Activated effector memory CD4-positive, alpha-beta T cell treated with anti-CD3 and anti-CD28 coated beads, Interleukin-2, amount 50 U/mL, for 16 hours (primary cell): ENCODE measurements around the gene PFKM.
"Not testable (repeated sequence)": the region's sequence is repeated elsewhere in the genome, so short reads cannot be mapped to it uniquely, and the experiment has no call there.

Experiments used
- DNase-seq: peaks from one replicate; pipeline ENCODE4 v3.0.0-alpha.2; 2020

The PFKM gene

DNA sequence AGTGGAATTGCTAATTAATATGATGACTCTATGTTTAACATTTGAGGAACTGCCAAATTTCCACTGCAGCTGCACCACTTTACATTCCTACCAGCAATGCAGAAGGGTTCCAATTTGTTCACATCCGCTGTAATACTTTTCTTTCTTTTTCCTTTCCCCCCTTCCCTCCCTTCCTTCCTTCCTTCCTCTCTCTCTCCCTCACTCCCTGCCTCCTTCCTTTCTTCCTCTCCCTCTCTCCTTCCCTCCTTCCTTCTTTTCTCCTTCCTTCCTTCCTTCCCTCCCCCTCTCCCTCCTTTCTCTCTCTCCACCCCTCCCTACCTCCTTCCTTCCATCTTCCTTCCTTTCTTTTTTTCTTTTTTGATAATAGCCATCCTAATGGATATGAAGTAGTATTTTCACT is 3.2 kb upstream of the PFKM start:
- no peak for DNase-seq

DNA sequence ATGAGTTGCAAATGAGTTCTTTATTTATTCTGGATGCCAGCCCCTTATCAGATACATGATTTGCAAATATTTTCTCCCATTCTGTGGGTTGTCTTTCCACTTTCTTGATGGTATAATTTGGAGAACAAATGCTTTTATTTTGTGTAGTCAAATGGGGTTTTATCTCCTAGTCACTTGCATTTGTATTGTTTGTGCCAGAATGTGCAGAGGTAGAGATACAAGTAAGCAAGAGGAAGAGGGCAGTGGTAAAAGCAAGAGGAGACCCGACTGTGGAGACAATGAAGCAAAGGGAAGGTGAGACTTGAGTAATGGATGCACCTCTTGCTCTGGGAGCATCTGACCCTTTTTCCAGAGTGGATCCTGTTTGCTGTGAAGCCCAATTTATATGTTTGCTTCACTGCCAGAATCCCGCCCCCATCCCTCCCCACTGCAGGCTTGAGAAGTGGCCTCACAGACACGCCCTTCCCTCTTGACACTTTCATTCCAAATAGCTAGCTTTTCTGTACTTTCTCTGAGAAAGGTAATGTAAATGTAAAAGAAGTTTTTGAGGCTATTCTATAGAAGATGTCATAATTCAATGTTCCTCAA is 786 bp upstream of the PFKM start:
- DNase-seq, result no peak

DNA sequence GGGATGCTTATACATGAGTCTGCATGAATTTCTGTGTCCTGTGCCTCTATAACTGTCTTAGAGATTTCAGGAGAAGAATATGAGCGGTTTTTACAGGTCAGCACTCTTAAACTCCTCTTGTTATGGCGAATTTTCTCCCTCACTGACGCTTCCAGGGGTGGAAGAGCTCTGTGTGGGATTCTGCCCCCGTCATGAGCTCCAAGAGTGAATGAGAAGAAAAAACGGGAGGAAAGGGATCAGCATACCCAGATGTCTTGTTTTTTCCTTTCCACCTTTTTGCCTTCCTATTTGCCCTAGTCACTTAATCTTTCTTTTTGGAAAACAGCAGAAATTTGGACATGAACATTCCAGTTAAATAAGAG is 651 bp downstream of the PFKM start:
- DNase-seq, result no peak

DNA sequence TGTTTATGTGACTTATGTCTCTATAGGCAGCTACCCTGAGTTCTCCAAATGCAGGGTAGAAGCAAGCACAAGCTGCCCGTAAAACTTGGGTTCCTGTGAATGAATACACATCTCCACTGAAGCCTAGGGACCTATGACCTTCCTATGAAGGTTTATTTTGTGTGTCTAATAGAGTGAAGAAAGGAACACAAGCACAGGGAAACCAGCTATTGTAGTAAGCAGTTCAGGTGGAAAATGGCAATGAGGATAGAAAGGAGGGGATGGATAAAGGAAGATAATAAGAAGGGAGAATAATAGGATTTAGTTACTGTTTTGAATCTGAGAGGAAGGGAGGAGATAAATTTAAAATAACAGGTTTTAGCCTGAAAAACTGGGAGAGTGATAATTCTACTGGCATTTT is 2.4 kb downstream of the PFKM start:
- DNase-seq, result no peak

DNA sequence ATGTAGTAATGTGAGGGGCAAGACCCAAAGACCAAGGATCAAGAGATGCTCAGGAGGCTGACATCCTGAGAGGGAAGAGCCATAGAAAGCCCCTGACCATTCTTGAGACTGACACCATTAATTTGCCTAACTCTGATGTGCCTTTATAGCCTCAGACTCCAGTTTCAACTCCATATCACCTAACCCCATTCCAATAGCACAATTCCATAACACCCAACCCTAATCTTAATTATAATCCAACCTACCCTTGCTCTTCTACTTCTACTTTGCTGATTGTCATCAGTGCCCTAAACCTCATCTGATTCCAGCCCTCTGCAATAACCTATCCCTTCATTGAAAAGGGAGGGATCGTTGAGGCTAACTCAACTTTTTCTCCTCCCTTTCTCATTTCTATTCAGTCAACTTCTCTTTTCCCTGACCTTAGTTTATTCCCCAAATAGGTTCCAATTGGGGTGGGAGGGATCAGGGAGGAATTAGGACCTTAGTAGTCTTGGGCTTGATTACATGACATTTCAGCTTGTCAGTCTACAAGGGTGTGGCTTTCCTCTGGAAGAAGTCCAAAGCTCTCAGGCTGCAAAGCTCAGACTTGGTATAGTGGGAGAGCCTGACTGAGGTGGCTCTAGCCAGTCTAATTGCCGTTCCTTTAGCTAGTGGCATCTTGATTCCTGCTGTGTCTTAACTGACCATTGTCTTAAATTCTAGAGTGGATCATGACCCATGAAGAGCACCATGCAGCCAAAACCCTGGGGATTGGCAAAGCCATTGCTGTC is 3.1 kb downstream of the PFKM start:
- no peak for DNase-seq

DNA sequence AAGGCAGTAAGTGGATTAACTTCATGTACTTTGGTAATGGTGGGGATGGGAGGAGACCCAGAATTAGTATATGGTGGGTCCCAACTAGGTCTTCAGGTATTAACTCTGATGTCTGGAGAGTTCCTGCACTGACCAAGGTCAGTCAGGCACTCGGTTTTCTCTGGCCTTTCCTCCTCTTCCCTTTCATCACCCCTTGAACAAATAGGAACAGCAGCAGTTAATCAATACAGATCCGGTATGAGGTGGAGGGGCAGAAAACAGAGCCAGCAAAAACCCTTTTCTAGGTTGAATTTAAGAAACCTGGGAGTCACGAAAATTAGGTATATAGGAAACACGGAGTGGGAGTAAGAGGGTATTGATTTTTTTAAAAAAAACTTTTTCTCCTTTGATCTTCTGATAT is 4.0 kb downstream of the PFKM start:
- DNase-seq, result no peak

DNA sequence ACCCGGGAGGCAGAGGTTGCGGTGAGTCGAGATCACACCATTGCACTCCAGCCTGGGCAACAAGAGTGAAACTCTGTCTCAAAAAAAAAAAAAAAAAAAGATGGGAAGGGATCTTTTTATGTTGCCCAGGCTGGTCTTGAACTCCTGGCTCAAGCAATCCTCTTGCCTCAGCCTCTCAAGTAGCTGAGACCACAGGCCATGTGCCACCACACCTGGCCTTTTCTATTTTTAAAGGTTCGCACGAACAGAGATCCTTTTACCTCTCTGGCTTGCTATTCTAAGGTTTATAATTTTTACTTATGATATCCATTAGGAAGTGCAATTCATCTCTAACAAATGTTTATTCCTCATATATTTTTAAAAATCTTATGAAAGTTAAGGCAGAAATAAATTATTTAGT is 6.4 kb downstream of the PFKM start:
- not testable (repeated sequence) for DNase-seq

DNA sequence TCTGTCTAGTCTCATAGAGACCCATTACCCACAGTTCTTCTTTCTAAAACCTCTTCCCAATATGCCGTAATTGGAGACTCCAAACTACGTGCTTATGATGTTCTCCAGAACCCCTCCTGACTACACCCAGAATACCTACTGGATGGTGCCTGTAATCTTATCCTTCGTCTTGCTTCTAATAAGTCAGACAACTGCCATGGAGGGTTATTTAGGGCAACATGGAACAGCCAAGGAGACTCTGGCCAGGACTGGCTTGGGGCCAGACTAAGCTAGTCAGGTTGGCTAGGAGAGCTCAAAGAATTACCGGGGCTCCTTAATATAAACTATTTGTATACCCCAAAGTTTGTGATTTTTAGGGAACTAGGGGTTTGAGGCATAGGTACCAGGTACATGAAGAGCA is 6.8 kb downstream of the PFKM start:
- DNase-seq, result no peak

DNA sequence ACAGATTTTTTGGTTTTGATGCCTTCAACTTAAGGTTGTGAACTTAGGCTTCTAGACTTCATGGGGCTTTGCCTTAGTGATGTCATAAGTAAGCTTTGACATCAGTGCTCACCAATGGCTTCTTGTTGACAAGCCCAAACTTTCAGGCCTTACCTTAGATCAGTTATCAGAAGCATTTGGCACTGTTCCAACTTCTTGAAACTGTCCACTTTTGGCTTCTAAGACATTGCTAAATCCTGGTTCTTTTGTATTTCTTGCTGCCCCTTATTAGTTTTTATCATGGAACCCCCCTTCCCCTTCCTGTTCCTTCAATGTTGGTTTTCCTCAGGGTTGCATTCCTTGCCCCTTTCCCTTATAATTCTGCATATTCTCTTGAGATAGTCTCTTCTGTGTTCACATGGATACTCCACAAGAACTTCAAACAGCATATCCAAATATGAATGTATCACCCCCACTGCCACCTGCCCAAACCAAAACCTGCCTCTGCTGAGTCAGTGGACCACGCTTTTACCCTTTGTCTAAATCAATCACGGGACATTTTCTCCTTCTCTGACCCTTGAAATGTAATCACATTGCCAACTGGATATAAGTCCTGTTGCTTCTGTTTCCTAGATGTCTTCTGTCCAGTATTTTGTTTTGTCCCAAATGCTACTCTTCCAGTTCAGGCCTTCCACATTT is 7.9 kb downstream of the PFKM start:
- no peak for DNase-seq

DNA sequence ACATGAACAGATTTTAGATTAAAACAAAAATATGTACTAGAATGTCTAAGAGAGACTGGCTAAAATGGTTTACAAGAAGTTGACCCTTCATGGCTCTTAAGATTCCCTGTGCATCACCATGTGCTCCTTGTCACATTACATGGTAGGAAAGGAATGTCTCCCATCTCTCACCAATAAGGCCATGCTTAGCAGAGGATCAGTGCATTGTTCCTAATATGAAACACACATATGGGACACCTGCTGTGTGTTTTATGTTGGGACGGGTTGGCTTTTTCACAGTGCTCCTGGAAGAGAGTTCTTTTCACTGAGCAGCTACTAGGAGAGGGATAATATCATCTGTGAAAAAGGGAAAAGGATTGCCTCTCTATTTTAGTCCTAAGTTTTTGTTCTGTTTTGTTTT is 9.6 kb downstream of the PFKM start:
- DNase-seq, result no peak

DNA sequence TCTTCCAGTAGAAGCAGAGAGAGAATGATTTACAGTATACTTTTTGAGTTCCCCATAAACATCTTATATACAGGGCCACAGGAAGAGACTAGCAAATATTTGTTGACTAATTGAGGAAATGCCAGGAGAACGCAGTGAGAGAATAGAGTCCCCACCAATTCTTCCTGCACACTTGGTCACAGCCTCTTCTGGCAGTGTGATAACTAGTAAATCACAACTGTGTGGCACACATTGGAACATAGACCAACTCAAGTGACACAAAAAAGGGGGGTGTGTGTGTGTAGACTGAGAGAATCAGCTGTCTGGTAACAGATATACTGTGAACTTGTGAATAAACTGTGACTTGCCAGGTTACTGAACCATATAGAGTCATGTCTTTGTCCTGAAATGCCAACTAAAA is 10.2 kb downstream of the PFKM start:
- DNase-seq, result no peak

DNA sequence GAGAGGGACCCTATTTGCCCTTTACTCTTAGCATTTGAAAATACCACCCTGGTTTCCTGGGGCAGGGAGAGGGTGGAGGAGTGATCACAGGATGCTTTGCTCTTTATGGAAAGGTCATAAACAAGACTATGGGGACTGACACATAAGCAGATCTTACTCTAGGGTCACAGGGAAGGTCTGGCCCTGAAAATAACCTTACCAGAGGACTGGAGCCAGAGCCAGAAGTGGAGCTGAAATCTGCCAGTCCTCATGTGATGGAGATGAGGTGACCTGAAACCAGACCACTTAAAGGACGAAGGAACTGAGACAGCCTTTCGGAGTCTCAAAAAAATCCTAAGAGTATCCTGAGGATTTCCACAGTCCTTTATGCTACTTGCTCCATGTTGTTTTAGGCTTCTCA is 12.4 kb downstream of the PFKM start:
- DNase-seq, result no peak

DNA sequence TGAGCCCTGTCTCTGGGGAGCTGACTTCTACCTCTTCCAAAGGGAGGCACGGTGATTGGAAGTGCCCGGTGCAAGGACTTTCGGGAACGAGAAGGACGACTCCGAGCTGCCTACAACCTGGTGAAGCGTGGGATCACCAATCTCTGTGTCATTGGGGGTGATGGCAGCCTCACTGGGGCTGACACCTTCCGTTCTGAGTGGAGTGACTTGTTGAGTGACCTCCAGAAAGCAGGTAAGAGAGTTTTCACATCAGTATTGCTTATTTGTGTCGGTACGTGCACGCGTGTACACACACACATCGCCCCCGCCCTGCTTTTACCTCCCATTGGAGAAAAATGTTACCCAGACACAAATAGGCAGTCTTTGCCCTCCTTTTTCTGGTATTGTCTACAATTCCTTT is 13.7 kb downstream of the PFKM start:
- no peak for DNase-seq

DNA sequence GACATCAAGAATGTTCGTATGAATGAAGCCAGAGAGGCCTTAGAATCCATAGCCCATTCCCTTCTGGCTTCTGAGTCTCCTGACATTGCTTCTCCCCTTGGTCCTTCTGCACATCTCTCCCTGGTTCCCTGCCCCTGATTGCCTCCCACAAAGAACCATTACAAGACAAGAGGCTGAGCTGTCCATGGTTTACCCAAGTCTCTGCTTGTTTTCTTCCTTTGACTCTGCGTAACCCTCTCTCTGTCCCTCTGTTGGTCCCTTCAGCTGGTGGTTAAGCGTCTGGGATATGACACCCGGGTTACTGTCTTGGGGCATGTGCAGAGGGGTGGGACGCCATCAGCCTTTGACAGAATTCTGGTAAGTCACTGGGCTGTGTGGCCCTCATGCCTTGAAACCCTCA is 15.9 kb downstream of the PFKM start:
- no peak for DNase-seq

DNA sequence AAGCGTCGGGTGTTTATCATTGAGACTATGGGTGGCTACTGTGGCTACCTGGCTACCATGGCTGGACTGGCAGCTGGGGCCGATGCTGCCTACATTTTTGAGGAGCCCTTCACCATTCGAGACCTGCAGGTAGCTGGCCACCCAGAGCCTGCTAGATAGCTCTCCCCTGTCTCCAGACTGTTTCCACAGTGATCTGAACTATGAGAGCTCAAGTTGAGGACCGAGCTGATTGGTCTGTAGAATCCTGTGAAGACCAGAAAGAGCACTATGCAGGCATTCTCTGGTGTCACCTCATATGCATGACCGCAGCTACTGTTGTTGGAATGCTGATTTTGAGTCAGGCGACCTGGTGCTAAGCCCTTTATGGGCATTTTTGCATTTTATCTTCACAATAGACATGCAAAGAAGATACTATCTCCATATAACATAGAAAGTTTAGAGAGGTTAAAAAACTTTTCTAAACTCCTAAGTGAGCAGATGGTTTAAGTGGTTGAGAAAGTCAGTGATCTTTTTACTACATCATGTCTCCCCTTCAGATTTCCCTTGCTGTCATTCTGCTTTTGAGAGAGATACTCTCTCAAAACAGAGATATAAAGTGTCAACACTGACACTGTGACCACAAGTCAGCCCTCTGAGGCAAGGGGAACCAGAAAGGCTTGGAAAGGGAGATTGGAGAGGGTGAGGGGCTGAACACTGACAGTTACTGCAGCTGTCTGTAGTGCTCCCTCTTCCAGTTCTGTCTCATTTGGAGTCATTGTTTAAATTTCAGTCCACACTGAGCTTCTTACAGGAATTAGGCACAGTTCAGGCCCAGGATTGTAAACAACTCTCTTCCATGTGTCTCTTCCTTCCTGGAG is 23.9 kb downstream of the PFKM start:
- no peak for DNase-seq

DNA sequence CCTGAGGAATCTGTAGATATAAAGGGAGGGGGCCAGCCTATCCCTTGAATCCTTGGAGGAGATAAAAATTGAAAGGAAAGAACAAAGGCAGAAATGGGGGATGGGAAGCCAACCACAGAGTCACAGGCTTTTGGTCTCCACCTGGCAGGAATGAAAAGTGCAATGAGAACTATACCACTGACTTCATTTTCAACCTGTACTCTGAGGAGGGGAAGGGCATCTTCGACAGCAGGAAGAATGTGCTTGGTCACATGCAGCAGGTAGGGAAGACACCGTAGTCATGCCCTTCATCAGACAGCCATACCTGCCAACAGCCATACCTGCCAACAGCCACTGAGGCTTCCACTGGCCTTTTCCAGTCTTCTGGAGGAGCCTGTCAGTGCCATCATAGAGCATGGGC is 24.7 kb downstream of the PFKM start:
- DNase-seq, result no peak

DNA sequence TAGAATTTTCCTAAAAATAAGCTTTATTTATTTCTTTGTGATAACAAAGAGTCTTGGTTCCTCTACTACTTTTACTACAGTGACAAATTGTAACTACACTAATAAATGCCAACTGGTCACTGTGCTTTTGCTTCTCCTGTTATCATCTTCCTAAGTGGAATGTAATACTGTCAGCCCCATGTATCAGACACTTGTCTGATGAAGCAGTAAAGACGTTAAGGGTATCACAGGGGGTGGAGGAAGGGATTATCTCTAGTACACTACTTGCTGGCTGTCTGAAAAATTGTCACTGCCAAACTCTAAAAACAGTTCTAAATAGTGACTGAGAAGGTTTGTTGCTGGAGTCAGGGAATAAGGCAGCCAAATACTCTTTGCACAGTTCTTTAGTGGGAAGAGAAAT is 26.8 kb downstream of the PFKM start:
- no peak for DNase-seq

DNA sequence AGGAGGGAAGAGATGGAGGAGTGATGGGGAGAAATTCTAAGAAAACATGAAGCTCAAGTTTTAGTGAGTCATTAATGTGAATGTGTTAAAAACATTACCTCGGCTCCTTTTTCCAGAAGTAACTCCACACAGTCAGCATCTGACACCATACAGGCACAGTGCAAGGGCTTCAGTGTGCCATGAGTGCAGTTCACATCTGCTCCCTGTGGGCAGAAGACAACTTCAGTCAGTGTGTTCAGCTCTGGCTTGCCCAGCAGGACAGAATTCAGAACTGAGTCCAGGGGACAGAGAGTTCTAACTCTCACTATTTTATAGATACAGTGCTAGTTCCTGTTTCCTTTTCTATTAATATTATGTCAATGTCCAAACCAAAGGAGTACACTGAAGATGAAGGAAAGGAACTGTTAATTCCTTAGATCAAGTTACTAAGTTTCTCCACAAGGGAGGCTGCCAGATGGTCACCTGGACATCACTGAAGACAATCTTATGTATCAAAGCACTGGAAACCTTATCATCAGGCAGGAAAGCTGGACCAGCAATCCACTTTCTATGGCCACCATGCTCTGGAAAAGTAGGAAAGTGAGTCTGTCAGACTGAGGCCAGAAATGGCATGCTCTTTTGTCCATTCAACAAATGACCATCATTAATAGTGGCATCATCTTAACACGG is 32.1 kb downstream of the PFKM start:
- no peak for DNase-seq

DNA sequence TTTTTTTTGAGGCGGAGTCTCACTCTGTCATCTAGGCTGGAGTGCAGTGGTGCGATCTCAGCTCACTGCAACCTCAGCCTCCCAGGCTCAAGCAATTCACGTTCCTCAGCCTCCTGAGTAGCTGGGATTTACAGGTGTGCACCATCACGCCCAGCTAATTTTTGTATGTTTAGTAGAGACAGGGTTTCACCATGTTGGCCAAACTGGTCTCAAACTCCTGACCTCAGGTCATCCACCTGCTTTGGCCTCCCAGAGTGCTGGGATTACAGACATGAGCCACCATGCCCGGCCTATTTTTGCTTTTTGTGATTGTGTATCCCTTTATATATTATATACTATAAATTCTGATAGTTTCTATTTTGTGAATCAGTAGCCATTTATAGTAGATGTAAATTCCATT is 36.6 kb downstream of the PFKM start:
- not testable (repeated sequence) for DNase-seq

DNA sequence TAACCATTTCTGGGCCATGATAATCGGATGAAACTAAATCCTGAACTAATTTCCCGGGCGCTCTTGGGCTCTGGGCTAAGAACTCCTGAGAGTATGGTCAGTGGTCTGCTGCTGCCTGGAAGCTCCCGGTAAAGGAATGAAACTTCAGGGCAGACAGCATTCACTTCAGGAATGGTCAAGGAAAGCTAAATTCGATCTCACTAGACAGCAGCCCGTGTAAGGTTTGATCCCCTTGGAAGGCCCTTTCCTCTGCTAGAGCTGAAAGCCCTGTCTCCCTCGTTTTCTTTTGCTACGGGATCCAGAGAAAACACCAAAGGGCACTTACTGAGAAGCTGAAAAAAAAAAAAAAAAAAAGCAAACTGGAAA is 37.5 kb downstream of the PFKM start:
- DNase-seq, result no peak

DNA sequence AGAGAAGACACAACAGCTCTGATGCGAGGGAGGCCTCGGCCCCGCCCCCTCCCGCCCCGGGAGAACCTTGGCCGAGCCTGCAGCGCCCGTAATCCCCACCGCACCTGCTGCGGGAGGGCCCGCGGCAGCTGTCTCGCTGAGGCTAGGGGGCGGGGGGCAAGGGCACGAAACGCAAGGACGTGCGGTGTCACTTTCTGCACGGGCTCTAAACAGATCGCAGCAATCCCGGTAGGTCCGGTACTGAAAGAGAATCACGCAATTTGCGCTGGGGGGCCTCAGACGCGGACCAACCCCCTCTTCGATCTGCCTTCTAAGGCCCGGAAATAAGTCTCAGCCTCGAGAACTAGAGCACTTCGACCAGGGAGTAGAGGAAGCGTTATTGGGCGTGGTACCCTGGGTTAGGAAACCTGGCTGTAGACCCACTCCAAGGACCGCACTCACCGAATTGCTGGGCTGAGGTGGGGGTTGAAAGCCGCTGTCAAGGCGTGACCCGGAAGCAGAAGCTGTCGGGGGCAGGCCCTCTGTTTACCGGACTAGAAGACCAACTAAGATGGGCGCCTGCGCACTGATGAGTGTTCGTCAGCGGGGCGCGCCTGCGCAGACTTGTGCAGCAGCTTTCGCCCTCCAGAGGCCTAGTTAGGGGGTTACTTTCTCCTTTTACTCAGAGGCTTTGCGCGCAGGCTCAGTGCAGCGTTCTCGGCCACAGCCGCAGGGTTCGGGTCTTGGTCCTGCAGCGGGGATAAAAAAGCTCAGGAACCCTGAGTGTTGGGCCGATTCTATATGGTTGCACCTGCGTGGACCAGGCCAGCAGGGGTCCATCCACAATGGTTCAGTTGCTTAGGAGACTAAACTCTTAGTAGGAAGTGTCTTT is 38.1 kb downstream of the PFKM start, which contains the start of gene ASB8:
TSS of gene ASB8 (minus strand) at position 498 of the 871 bp plus-strand sequence. CDS start 4,019 bp downstream, outside the sequence.
- DNase-seq, result peak; percentile 100

DNA sequence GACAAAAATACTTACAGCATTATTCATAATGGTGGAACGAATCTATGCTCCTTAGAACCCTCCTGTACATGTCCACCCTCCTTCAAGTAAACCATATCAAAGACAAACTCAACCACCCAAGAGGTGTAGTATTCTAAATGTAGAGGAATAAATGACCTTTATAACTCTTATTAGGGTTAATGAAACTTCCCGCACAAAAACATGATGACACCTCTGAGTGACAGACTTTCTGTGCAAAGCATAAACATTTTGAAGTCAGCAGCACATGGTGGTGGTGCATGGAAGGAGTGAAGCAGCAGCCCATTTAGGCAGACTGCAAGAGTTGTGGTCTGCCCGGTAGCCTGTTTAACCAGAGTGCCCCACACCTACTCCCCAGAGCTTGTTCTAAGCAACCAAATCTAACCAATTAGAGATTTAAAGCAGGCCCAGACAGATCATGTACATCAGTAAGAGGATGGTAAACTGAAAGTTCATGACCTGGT is 38.8 kb downstream of the PFKM start:
- no peak for DNase-seq
